ENCODE measurements around the gene ECM2.
"Not testable (repeated sequence)": the region's sequence is repeated elsewhere in the genome, so short reads cannot be mapped to it uniquely, and the experiment has no call there.

The ECM2 gene

DNA sequence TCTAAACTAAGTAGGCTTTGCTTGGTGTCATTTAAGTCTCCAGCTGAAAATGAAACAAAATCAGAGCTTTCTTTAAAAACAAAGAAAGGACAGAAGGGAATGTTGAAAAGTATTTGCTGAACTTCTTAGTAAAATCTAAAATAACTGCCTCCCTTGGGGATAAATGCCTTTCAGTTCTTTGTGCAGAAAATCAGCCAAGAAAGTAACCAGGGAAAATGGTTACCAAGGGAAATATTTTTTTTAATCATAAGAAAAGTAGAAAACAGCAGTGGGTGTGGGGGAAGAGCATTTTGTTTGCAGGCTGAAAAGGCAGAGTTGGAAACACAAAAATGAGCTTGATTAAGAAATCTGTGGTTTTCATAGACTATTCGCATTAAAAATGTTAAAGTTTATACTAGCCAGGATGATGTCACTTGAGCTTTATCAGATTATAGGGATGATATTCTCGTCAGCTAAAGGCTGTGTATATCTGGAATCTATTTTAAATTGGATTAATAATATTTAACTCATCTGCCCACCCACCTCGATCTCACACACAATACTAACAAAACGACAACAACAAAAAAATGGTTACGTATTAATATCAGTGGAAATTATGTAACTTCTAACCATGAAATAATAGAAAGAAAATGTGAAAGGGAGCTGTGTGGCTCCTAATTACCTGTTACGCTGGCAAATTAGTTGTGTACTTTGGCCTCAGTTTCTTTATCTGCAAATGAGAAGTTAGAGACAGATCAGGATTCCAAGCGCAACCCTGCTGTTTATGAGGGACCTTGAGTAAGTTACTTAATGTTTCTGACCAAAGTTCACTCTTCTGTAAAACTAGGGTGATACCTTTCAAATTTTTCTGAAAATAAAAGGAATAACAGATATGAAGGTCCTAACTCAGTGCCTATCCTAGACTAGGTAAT lies at the start of gene ECM2:
ECM2 (minus strand) TSS at position 51 of the 911 bp plus-strand sequence. CDS start 13,124 bp downstream, outside the sequence.
- DNase-seq: no peak

DNA sequence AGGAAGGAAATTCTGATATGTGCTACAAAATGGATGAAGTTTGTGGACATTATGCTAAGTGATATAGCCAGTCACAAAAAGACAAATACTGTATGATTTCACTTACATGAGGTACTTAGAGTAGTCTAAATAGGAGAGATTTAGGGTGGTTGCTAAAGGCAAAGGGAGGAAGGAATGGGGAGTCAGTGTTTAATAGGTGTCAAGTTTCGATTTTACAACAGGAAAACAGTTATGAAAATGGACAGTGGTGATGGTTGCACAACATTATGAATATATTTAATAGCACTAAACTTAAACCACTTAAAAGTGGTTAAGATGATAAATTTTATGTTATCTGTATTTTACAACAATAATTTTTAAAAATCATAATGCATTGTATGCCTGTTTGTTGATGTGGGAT lies 40.4 kb upstream of the ECM2 start:
- DNase-seq: no peak

DNA sequence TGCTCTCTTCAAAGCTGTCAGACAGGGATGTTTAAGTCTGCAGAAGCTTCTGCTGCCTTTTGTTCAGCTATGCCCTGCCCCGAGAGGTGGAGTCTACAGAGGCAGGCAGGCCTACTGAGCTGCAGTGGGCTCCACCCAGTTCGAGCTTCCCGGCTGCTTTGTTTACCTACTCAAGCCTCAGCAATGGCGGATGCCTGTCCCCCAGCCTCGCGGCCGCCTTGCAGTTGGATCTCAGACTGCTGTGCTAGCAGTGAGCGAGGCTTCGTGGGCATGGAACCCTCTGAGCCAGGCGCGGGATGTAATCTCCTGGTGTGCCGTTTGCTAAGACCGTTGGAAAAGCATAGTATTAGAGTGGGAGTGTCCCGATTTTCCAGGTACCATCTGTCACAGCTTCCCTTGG lies 37.8 kb upstream of the ECM2 start:
- not testable (repeated sequence) for DNase-seq

DNA sequence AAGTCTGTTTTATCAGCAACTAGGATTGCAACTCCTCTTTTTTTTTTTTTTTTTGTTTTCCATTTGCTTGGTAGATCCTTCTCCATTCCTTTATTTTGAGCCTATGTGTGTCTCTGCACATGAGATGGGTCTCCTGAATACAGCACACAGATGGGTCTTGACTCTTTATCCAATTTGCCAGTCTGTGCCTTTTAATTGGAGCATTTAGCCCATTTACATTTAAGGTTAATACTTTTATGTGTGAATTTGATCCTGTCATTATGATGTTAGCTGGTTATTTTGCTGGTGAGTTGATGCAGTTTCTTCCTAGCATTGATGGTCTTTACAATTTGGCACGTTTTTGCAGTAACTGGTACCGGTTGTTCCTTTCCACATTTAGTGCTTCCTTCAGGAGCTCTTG lies 36.1 kb upstream of the ECM2 start:
- not testable (repeated sequence) for DNase-seq

DNA sequence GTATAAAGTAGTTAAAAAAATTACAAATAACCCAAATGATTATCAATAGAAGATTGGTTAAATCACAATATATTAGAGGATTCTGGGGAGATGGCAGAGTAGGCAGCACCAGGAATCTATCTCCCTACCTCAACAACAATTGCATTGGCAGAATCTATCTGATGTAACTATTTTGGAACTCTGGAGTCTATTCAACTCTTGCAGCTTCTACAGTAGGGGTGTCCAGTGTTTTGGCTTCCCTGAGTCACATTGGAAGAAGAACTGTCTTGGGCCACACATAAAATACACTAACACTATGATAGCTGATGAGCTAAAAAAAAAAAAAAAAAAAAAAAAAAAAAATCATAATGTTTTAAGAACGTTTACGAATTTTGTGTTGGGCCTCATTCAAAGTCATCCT lies 29.2 kb upstream of the ECM2 start:
- no peak for DNase-seq

DNA sequence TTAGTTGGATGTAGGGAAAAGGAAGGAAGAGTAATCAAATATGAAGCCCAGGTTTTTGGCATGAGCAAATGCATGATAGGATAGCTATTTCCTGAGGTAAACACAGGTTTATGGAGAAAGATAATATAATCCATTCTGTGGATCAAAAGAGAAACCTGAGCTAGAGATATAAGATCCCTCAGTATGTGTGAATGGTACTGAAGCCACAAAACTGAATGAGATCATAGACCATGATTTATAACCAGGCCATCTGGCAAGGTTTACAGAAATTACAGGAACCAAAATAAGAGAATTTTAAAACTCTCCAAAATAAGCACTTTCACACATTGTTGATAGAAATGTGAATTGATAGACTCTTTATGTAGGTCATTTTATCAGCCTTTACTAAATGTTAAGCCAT lies 28.7 kb upstream of the ECM2 start:
- no peak for DNase-seq

DNA sequence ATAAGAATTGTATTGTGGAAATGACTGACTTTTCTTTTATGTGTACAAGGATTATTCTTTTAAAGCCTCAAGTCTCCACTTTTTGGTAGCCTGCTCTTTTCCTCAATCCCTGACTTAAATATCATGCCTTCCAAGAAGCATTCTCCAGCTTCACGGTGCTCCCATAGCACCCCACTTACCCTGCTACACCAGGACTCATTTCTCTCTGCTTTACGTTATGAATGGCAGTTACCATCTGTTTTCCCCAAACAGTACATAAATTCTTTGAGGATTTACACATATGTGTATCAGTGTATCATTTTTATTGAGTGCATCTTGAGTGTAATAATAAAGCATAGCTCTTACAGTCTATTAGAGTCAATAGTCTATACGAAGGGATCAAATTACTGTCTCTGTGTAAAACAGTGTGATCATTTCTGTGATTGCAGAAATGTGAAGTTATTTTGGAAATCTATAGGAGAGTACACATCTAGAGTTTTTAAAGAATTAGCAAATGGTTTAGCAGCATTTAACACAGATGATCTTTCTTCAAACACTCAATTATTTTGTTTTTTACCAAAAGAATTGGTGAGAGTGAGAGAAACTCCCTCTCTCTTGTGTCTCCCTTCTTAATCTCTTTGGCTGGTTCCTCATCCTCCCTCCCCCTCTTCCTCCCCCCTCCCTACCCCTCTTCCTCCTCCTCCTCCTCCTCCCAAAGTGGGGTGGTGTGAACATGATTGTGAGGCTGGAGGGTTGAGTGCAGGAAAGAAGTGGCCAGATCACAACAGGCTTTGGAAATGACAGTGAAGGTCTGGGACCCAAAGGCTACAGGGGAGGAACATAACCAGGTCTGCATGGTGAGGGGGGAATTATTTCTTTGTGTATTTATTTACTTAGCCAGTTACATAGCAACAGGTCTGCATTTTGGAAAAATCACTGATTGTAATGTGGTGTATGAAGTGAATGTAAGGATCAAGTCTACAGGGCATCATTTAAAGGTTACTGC lies 27.6 kb upstream of the ECM2 start:
- DNase-seq: no peak

DNA sequence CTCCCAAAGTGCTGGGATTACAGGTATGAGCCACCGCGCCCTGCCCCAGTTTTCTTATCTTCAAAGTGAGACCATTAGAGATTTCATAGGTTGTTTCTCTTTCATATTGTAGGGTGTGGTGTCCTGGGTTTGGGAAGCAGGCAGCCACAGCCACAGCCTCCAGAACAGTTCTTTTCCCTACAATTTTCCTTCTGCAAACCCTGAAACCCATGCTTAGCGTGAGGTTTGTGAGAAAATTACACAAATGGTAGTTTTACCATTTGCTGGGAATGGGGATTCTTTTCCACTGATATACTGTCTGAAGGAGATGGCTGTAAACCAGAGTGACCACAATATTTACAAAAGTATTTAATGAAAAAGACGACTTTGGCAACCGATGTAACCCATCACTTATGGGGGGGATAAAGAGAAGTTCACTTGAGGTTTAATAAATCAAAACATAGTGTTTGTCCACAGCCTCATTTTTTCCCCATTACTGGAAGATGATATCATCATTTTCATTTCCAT lies 26.7 kb upstream of the ECM2 start:
- no peak for DNase-seq

DNA sequence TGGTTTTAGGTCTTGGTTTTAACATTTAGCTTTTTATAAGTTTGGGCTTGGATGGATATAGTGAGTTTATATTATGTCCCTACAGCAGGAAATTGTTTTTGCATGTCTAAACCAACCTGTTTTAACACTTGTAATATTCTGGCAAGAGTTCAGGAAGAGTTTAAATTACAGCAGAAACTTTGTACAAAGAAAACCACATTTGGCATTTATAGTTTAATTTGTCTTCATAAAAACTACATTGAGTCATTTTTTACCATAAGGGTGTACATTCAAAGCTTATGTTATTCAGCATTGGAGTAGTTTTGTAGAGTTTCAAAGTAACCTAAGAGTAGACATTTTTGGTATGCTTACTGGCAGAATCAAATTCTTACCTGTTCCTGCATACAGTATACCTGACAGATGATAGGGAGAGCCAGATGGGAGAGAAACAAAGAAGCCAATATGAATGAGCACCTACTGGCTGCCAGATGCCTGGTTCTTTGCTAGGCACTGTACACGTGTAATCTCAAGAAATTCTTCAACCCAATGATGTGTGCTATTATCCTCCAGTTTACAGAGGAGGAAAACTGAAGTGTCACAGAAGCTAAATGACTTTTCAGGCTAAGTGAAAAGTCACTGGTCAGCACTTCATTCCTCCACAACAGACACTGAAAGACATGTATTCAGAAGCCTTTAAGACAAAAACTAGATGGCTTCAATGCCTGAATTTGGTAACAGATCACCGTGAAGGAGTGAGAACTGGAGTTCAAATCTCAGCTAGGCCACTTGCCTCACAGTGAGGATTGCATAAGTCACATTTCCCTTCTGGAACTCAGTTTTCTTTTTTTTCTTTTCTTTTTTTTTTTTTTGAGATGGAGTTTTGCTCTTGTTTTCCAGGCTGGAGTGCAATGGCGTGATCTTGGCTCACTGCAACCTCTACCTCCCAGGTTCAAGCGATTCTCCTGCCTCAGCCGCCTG lies 25.9 kb upstream of the ECM2 start:
- DNase-seq: no peak

DNA sequence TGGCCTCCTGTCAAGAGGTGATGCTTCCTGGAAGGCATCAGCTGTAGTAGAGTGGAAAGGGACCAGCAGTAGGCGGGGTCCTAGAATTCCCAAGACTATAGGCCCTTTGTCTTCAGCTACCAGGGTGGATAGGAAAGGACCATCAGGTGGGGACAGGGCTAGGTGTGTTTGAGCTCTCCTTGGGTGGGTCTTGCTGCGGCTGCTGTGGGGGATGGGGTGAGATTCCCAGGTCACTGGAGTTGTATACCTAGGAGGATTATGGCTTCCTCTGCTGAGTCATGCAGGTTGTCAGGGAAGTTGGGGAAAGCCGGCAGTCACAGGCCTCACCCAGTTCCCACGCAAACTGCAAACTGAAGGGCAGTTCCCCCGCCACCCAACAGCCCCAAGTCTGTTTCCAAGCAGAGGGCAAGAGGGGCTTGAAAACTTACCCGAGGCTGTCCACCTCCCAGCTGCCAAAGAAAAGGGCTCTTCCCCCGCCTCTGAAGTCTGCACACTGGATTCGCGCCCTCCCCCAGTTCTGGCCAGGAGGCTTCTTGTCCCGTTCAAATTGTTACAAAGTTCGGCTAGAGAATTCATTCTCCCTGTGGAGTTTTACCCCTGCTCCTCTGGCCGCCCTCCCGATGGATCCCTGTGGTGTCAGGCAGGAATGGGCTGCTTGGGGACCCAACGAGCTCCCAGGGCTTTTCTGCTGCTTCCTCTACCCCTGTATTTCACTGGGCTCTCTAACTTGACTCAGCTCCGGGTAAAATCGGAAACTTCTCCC lies 23.0 kb upstream of the ECM2 start:
- DNase-seq: no peak

DNA sequence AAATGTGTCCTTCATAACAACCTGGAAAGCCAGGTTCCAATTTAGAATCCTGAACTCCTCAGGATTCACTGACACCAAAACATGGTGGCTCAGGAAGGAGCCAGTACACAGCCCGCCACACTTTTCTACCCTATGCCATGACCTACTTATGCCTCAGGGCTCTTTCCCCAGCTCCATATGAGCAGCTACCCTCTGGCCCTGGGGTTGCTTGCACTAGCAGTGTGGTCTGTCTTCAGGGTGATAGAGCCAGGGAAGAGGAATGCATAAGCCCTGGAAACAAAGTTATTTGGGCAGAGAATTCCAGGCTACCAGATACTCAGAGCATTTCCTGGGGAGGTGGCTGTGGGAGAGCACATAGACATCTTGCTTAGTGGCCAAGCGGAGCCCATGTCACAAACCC lies 15.0 kb upstream of the ECM2 start:
- DNase-seq: peak; percentile 64

DNA sequence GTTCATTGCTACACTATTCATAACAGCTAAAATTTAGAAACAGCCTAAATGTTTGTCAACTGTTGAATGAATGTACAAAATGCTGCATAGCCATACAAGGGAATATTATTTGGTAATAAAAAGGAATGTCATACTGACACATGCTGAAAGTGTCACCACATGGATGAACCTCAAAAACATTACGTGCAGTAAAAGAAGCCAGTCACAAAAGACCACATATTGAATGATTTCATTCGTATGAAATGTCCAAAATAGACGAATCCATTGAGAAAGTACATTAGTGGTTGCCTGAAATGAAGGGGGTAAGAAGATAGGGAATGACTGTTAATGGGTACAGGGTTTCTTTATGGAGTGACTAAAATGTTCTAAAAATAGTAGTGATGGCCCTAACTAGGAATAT lies 11.6 kb upstream of the ECM2 start:
- DNase-seq: no peak

DNA sequence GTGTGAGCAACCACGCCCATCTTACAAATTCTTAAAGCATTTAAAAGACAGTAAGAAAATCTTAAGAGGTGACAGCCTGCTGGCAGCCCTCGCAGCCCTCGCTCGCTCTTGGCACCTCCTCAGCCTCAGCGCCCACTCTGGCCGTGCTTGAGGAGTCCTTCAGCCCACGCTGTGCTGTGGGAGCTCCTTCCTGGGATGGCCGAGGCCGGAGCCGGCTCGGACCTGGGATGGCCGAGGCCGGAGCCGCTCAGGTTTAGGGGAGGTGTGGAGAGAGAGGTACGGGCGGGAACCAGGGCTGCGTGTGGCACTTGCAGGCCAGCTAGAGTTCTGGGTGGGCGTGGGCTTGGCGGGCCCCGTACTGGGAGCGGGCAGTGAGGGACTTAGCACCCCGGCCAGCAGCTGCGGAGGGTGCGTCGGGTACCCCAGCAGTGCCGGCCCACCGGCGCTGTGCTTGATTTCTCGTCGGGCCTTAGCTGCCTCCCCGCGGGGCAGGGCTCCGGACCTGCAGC lies 9.3 kb upstream of the ECM2 start:
- DNase-seq: no peak

DNA sequence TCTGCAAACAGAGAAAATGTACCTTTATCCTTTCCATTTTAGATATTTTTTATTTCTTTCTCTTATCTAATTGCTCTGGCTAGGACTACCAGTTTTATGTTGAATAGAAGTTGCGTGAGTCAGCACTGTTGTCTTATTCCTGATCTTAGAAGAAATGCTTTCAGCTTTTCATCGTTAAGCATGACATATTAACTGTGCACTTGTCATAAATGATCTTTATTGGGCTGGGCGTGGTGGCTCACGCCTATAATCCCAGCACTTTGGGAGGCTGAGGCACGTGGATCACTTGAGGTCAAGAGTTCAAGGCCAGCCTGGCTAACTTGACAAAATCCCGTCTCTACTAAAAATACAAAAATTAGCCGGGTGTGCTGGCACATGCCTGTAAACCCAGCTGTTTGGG lies 8.2 kb upstream of the ECM2 start:
- DNase-seq: no peak

DNA sequence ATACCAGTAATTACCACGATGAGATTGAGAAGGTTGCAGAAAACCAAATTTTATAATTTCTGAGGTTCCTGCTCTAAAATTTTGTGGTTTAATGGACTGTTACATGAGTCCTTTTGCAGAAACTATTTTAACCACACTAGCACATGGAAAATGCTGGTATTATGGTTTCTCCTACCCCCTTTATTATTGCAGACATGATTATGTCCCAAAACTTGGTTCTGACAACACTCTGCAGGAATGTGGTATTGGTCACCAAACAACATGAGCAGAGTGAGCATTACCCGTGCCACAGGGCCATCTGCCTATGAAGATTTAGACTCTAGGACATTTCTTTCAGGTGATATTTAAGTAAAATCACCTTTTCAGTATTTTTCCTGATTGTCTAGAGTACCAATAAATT lies 2.8 kb upstream of the ECM2 start:
- no peak for DNase-seq

DNA sequence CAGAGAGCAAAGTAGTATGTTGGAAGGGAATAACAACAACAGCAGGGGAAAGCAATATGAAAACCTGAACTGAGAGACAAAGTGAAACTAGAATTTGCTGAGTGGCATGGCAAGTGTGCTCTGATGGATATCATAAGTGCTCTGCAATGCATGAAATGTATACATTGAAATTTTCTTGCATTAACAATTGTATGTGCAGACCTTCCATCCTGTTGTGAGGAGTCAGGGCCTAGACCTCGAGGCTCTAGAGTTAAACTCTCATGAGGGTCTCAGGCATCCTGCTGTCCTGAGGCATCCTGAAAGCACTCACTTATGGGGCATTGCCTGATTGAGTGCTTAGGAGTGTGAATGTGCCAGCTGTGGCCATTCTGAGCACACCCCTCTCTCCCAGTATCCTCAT lies 1.1 kb downstream of the ECM2 start:
- no peak for DNase-seq

DNA sequence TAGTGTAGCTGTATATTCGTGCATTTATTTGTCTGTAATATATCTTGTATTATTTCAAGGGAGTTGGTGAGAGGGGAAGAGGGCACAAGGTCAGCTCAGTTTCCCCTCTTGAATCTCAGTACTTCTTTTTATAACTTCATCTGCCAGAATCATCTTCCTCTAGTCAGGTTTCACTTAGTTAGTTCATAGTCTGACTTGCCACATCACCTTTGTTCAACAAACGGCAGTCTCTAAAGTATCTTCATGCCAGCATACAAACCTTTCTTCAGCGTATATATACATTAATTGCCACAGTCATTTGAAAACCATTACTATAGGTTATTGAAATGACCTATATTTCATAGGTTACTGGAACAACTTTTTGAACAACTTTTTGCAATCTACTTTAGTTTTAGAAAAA lies 1.6 kb downstream of the ECM2 start:
- DNase-seq: no peak

DNA sequence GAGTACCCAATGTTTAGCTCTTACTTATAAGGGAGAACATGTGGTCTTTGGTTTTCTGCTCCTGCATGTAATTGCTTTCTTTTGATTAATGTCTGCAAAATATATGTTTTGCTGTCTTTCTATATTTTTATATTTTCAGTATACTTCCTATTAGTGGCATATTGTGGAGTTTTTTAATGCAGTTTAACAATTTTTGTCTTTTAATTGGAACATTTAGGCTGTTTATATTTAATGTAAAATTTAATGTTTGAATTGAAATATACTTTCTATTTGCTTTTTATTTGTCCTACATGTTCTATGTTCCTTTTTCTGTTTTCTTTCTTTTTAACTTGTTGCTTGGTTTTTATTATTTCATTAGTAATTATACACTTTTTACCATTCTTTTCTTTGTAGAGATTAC lies 4.9 kb downstream of the ECM2 start:
- no peak for DNase-seq

DNA sequence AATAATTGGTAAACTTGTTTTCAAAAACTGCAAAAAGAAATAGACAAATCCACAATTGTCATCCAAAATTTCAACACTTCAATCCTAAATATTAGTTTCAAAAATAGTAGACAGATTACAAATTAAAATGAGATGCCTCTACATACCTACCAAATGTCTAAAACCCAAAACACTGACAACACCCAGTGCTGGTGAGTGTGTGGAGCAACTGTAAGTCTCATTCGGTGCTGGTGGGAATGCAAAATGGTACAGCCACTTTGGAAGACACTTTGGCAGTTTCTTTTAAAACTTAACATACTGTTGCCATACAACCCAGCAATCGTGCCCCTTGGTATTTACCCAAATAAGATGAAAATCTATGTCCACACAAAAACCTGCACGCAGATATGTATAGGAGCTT lies 6.7 kb downstream of the ECM2 start:
- DNase-seq: no peak

DNA sequence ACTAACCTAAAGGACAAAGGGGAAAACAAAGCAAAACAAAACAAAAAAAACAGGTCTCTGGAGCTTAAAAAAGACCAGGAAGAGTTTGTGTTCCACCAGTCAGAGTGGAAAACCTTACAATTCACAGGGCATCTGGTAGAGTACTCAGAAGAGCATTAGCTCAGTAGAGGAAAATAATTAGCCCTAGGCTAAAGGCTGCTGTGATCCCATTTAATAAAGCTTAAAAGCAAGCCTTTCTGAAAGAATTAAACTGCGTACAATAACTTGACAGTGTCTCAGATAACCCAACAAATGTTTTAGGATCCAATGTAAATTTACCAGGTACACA lies 7.3 kb downstream of the ECM2 start:
- DNase-seq: no peak

DNA sequence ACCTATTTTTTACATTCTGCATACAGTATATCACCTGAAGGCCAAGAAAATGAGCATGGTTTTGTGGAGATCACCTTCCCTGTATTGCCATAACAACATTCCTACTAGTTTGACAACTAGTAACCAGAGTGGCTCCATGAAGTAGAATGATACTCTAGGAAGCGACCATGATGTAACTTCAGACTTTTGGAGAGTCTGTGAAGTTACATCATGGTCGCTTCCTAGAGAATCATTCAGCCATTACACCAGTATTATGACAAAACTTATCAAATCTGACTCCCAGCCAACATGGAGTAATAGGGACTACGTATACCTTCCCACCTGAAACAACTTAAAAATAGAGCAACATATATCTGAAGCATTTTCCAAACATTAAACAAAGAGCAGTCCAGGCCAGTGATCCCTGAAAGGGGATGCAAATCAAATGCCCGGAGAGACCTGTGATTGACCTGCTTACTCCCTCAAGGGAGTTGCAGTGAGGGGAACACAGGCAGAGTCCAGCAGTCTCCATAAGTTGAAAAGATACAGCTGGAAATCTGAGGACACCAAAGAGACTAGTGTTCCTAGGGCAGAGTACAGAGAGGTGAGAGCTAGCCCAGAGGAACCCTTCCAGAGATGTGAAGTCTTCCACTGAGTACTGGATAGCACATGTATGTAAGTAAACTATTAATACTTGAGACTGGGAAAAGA lies 7.8 kb downstream of the ECM2 start:
- DNase-seq: no peak

Data from islet precursor cell (in vitro differentiated cells).